Spleen (tissue), 11 donors: Measurements from ENCODE around the gene SOS1. TPM values are rescaled to one million over a fixed set of nuclear protein-coding genes. Genes with fewer than 3 reads are reported as not detected.
"Not testable (repeated sequence)": the region's sequence is repeated elsewhere in the genome, so short reads cannot be mapped to it uniquely, and the experiment has no call there.

Source experiments
- DNase-seq: peaks from one replicate; pipeline ENCODE4 v3.0.0-alpha.2; 2020
- H3K27ac ChIP-seq, 8 donors: fragments of 200-600 bp; sonication (generic) in 7 of 8; 1 replicate in 4 of 8; 2 replicates in 4 of 8; pipeline versions ENCODE4 v1.5.0 to v1.8.0; 2016 to 2021; ENCODE audit warnings: inconsistent platforms in 4 of 8, mild to moderate bottlenecking in 4 of 8, moderate library complexity in 1 of 8
- H3K27me3 ChIP-seq, 7 donors: fragments of 200-600 bp; sonication (generic) in 6 of 7; replicated peaks in 1 of 7; 1 replicate in 4 of 7; 2 replicates in 3 of 7; pipeline versions ENCODE4 v1.5.0 to v1.8.0; 2016 to 2021; ENCODE audit warnings: inconsistent platforms in 3 of 7, mild to moderate bottlenecking in 1 of 7
- H3K36me3 ChIP-seq, 6 donors: fragments of 200-600 bp; sonication (generic) in 5 of 6; 1 replicate in 4 of 6; 2 replicates in 2 of 6; pipeline versions ENCODE4 v1.5.0 to v1.8.0; 2016 to 2021; ENCODE audit warnings: inconsistent platforms in 2 of 6
- H3K4me1 ChIP-seq, 6 donors: fragments of 200-600 bp; sonication (generic) in 5 of 6; 1 replicate in 3 of 6; 2 replicates in 3 of 6; pipeline versions ENCODE4 v1.5.0 to v1.8.0; 2016 to 2021; ENCODE audit warnings: inconsistent platforms in 3 of 6
- H3K4me3 ChIP-seq, 8 donors: fragments of 200-600 bp; sonication (generic) in 7 of 8; 1 replicate in 4 of 8; 2 replicates in 4 of 8; pipeline versions ENCODE4 v1.5.0 to v1.8.0; 2016 to 2021; ENCODE audit warnings: inconsistent platforms in 4 of 8, mild to moderate bottlenecking in 4 of 8, moderate library complexity in 2 of 8
- H3K9me3 ChIP-seq, 8 donors: fragments of 200-600 bp; sonication (generic) in 7 of 8; 1 replicate in 4 of 8; 2 replicates in 4 of 8; pipeline versions ENCODE4 v1.5.0 to v1.8.0; 2016 to 2021; ENCODE audit warnings: inconsistent platforms in 4 of 8
- POLR2A ChIP-seq, 3 donors: fragments of 450-650 bp; IDR thresholded peaks; one replicate each; pipeline ENCODE4 v1.5.1; 2017; ENCODE audit warnings: antibody characterized with exemption in 3 of 3, mild to moderate bottlenecking in 1 of 3
- POLR2AphosphoS5 ChIP-seq, 3 donors: sonication (generic); formaldehyde crosslinking; IDR thresholded peaks; one replicate each; pipeline ENCODE4 v1.5.1; 2017; ENCODE audit warnings: antibody characterized with exemption in 3 of 3
- WGBS, 5 donors: extraction: QIAGEN DNeasy Blood & Tissue Kit in 3 of 5; methylation state at CpG; one replicate each; pipeline versions ENCODE4 v1.1.5 to v1.1.7; 2013 to 2018; 5-methylcytosine and 5-hydroxymethylcytosine counted together
- intact Hi-C: fragments of 100-400 bp; cut with DNase I; formaldehyde crosslinking; loops from one replicate; pipeline ENCODE4 v1.15.0; 2023; ENCODE audit warnings: low total_unique reads
- polyA plus RNA-seq, 3 donors: library from polyadenylated mRNA; stranded (reverse); fragments of 200-250 nt; gene quantifications; one replicate each; pipeline ENCODE4 v1.2.1, GENCODE V29; 2013
- total RNA-seq, 7 donors: library from RNA; depleted of rRNA in 3 of 7; stranded (reverse); fragments of >200 nt in 3 of 7; fragmentation: NEBNext Ultra II Directional in 4 of 7; extraction: Animal tissue kit (Norgen Biotek cat#: 25700) in 4 of 7; gene quantifications; one replicate each; pipeline versions ENCODE4 v1.1.0 to v1.2.1, GENCODE V29; 2016 to 2021
- TF ChIP-seq, protein P1 (sequence below), 11 experiments: fragments of 200-600 bp in 7 of 11; fragments of 450-650 bp in 4 of 11; sonication (generic) in 4 of 11; IDR thresholded peaks in 8 of 11; conservative IDR thresholded peaks in 3 of 11; 1 replicate in 7 of 11; 2 replicates in 4 of 11; pipeline versions ENCODE4 v1.4.0 to v1.8.0; 2016 to 2021; ENCODE audit warnings: antibody characterized with exemption in 11 of 11, inconsistent platforms in 4 of 11, mild to moderate bottlenecking in 1 of 11
- donor health status: healthy with polysubstance abuse.
- donor health status: DM: no; HTN: no; CAD: no; lungs with moderate emphysema.
- donor health status: DM: no; HTN: no; CAD: no.
- donor health status: Bipolar disorder and iron deficiency.
- donor health status: healthy.
- donor health status: DM: no; HTN: no; CAD: no.
- donor health status: DM: yes; HTN: yes; CAD: no.

The SOS1 gene
- total and polyA plus RNA-seq, 10 donors, result 5.9 to 85.8 (median 42.8) TPM

DNA sequence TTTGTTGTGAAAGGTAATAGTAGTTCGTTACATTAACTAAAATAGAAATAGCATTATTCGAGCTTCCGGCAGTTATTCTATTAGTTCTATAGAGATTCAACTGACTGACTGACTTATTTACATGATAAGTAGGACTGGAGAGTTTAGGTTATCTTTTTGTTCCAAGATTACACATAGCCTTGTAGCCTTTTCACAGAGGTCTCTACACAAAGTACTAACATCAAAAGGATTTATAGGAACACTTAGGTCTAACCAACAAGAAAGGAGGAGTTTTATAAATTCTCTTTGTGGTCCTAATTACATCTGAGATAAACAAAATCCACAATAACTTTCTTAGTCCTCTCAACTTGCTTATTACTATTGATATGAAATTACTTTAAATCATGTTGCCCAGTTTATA is 62.8 kb downstream of the SOS1 start:
- Histone ChIP-seq H3K27me3 (no peaks in the 10 kb centered on the region), H3K4me1 (peaks cover 0 to 15% (median under 1%) of the 10 kb centered on the region in 6 donors), H3K36me3 (peaks cover 0 to 46% (median 20%) of the 10 kb centered on the region in 6 donors), H3K27ac (no peak overlapping the region), H3K9me3 (no peaks in the 10 kb centered on the region), H3K4me3 (no peak overlapping the region)
- WGBS, 5 donors, result 94 to 99% (median 96%) methylated on average over 3 of the region's 3 CpGs
- intact Hi-C loops, result no loop called here
- no peak for TF ChIP-seq POLR2A (IDR thresholded peaks at IDR 0.05)
- TF ChIP-seq, protein P1, sequence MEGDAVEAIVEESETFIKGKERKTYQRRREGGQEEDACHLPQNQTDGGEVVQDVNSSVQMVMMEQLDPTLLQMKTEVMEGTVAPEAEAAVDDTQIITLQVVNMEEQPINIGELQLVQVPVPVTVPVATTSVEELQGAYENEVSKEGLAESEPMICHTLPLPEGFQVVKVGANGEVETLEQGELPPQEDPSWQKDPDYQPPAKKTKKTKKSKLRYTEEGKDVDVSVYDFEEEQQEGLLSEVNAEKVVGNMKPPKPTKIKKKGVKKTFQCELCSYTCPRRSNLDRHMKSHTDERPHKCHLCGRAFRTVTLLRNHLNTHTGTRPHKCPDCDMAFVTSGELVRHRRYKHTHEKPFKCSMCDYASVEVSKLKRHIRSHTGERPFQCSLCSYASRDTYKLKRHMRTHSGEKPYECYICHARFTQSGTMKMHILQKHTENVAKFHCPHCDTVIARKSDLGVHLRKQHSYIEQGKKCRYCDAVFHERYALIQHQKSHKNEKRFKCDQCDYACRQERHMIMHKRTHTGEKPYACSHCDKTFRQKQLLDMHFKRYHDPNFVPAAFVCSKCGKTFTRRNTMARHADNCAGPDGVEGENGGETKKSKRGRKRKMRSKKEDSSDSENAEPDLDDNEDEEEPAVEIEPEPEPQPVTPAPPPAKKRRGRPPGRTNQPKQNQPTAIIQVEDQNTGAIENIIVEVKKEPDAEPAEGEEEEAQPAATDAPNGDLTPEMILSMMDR (IDR thresholded peaks at IDR 0.05 in 8 of 11, conservative IDR thresholded peaks at IDR 0.05 in 3 of 11), result no peak
- no peak for TF ChIP-seq POLR2AphosphoS5 (IDR thresholded peaks at IDR 0.05)
- no peak for DNase-seq

DNA sequence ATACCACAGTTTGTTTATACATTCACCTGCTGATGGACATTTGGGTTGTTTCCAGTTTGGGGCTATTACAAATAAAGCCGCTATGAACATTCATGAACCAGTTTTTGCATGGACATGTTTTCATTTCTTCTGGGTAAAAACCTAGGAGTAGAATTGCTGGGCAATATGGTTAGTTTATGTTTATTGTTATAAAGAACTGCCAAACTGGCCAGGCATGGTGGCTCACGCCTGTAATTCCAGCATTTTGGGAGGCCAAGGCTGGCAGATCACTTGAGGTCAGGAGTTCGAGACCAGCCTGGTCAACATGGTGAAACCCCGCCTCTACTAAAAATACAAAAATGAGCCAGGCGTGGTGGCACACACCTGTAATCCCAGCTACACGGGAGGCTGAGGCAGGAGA is 68.2 kb downstream of the SOS1 start:
- WGBS, 5 donors, result 95 to 99% (median 98%) methylated on average over 6 of the region's 6 CpGs
- H3K27me3 ChIP-seq, intact Hi-C loops, H3K9me3 ChIP-seq, H3K27ac ChIP-seq, DNase-seq, H3K4me1 ChIP-seq, H3K4me3 ChIP-seq: not testable (repeated sequence)
- peaks cover 0 to 99% (median 36%) of the 10 kb centered on the region in 6 donors for H3K36me3 ChIP-seq

- intact Hi-C loops, result no loop called here
- Histone ChIP-seq H3K4me3 (no peak overlapping the region), H3K9me3 (no peaks in the 10 kb centered on the region), H3K27me3 (no peaks in the 10 kb centered on the region), H3K4me1 (no peaks in the 10 kb centered on the region), H3K27ac (no peak overlapping the region), H3K36me3 (peaks cover 0 to 87% (median 36%) of the 10 kb centered on the region in 6 donors)
- WGBS, 5 donors, result 90 to 100% (median 100%) methylated on average over 1 of the region's 1 CpG
- DNase-seq, result no peak
- TF ChIP-seq, protein P1 (IDR thresholded peaks at IDR 0.05 in 8 of 11, conservative IDR thresholded peaks at IDR 0.05 in 3 of 11), result no peak
- TF ChIP-seq POLR2AphosphoS5 (IDR thresholded peaks at IDR 0.05), result no peak
- no peak for TF ChIP-seq POLR2A (IDR thresholded peaks at IDR 0.05)
These were observed 70.7 kb downstream of the SOS1 start for GRCh38 chr2:39050109-39050508.

DNA sequence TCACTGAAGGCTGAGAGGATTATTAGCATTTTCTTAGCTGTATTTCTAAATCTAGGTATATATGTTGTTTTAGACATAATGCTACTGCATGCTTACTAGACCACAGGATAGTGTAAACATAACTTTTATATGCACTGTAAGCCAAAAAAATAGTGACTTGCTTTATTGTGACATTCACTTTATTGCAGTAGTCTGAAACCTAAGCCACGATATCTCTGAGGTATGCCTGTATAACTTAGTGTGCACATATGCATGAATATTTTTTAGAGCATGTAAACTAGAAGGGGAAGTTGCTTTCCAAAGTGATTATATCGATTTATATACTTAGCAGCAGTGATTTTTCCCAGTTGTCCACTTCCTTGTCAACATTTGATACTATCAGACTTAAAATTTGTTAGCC is 81.8 kb downstream of the SOS1 start:
- H3K27me3 ChIP-seq, result no peaks in the 10 kb centered on the region
- TF ChIP-seq POLR2AphosphoS5 (IDR thresholded peaks at IDR 0.05) (no peak), POLR2A (IDR thresholded peaks at IDR 0.05) (no peak)
- TF ChIP-seq, protein P1 (IDR thresholded peaks at IDR 0.05 in 8 of 11, conservative IDR thresholded peaks at IDR 0.05 in 3 of 11), result no peak
- DNase-seq, result no peak
- no peak overlapping the region for H3K4me3 ChIP-seq
- peaks cover 0 to 25% (median 2%) of the 10 kb centered on the region in 6 donors for H3K36me3 ChIP-seq
- 94 to 97% (median 96%) methylated on average over 2 of the region's 2 CpGs for WGBS, 5 donors
- H3K4me1 ChIP-seq, result no peaks in the 10 kb centered on the region
- intact Hi-C loops, result no loop called here
- H3K9me3 ChIP-seq, result no peaks in the 10 kb centered on the region
- no peak overlapping the region for H3K27ac ChIP-seq

DNA sequence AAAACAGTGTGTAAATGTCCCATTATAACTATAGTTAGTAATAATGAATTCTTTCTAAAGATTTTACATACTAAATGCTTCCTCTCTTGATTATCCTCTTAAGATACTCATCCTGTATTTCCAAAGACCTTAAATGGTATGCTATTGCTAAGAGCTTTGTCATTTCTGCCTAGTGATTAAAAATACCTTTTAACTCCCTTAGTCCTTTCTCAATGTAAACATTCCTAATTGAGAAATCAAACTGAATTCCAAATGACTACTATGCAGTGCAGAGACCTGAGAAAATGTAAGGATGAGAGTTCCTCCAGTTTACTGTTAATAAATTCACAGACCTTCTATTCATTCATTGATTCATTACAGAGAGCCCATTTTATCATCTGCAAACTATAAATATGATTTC is 86.9 kb downstream of the SOS1 start:
- intact Hi-C loops, result no loop called here
- TF ChIP-seq POLR2A (IDR thresholded peaks at IDR 0.05) (no peak), POLR2AphosphoS5 (IDR thresholded peaks at IDR 0.05) (no peak)
- TF ChIP-seq, protein P1 (IDR thresholded peaks at IDR 0.05 in 8 of 11, conservative IDR thresholded peaks at IDR 0.05 in 3 of 11), result no peak
- Histone ChIP-seq H3K27me3 (no peaks in the 10 kb centered on the region), H3K27ac (no peak overlapping the region), H3K9me3 (no peaks in the 10 kb centered on the region), H3K4me1 (no peaks in the 10 kb centered on the region), H3K4me3 (no peak overlapping the region), H3K36me3 (peaks cover 0 to 62% (median 19%) of the 10 kb centered on the region in 6 donors)
- no peak for DNase-seq
